Effector memory CD4-positive, alpha-beta T cell (primary cell): Measurements from ENCODE around the gene PARP11.
A peak's percentile ranks its signal among the peaks of the same experiment; 100 is the strongest.

Experiments used
- DNase-seq, 3 donors: peaks; one replicate each; pipeline ENCODE4 v3.0.0-alpha.2; 2020
- H3K27ac ChIP-seq: 2 replicates; pipeline ENCODE4 v1.7.0; 2013; ENCODE audit warnings: mild to moderate bottlenecking, low read length, moderate library complexity; ENCODE audit not compliant: insufficient read depth, poor library complexity, severe bottlenecking
- H3K27me3 ChIP-seq: replicated peaks from 2 replicates; pipeline ENCODE4 v1.7.0; 2013; ENCODE audit warnings: mild to moderate bottlenecking, low read length; ENCODE audit not compliant: insufficient read depth, control insufficient read depth, poor library complexity, severe bottlenecking
- H3K36me3 ChIP-seq: 2 replicates; pipeline ENCODE4 v1.7.0; 2013; ENCODE audit warnings: mild to moderate bottlenecking, low read length, moderate library complexity; ENCODE audit not compliant: control insufficient read depth, insufficient read depth
- H3K4me1 ChIP-seq: 2 replicates; pipeline ENCODE4 v1.7.0; 2013; ENCODE audit warnings: low read length, mild to moderate bottlenecking; ENCODE audit not compliant: control insufficient read depth, insufficient read depth, poor library complexity, severe bottlenecking
- H3K4me3 ChIP-seq: 2 replicates; pipeline ENCODE4 v1.7.0; 2013; ENCODE audit warnings: low read length, low read depth, mild to moderate bottlenecking; ENCODE audit not compliant: insufficient read depth, poor library complexity, severe bottlenecking
- H3K9me3 ChIP-seq: 2 replicates; pipeline ENCODE4 v1.7.0; 2013; ENCODE audit warnings: mild to moderate bottlenecking, low read length, moderate library complexity; ENCODE audit not compliant: control insufficient read depth

The PARP11 gene

GRCh38 chr12:3805077-3805476 lies 68.1 kb downstream of the PARP11 start:
- no peak for DNase-seq

DNA sequence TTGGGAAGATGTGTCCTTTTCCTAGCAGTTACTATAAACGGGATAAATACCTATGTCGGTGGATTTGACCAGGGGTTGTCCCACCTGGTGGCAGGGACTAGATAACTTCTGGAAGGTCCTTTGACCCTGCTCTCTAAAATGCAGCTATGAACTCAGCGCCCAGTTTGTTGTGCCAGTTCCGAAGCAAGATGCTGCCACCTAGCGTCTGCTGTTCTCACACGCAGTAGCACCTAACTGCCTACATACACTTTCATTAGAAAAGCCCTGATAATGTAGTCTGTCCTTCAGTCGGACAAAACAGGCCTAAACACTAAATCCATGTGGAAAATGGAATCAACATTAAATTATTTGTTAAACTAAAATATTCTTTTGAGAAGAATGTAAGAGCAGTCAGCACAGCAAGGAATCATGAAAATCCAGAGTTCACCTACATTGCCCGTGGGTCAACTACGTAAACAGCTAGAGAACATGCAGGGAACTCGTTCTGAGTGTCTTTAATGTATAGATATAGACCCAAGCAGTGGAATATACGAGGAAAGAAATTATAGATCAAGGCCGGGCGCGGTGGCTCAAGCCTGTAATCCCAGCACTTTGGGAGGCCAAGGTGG lies 69.2 kb downstream of the PARP11 start:
- Histone ChIP-seq H3K36me3 (peaks cover 18% of the 10 kb centered on the region), H3K27me3 (no peaks in the 10 kb centered on the region)
- peak; percentile 34 to 54 (median 35) for DNase-seq

More at GRCh38 chr12:3805077-3805476, 68.1 kb downstream of the PARP11 start:
- Histone ChIP-seq H3K4me3 (no peak overlapping the region), H3K27me3 (no peaks in the 10 kb centered on the region), H3K27ac (no peak overlapping the region), H3K36me3 (peaks cover 18% of the 10 kb centered on the region), H3K9me3 (no peaks in the 10 kb centered on the region), H3K4me1 (no peaks in the 10 kb centered on the region)

DNA sequence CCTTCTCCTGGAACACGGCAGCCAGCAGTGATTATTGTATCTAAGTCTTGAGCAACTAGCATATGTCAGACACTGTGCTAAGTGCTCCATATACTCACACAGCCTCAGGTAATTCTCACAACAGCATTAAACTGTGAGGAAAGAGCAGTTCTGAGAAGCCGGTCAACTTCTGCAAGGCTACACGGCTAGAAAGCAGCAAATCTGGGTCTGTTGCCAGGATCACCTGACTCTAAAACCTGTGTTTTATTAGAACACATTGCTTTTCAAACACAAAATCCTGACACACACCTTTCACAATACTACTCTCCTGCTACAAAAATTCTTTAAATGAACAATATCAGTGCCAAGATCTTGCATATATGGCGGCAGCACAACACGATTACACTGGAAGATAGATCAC lies 70.5 kb downstream of the PARP11 start:
- no peak overlapping the region for H3K27ac ChIP-seq

More for the DNA sequence above, 69.2 kb downstream of the PARP11 start:
- Histone ChIP-seq H3K9me3 (no peaks in the 10 kb centered on the region), H3K4me1 (no peaks in the 10 kb centered on the region), H3K27ac (no peak overlapping the region), H3K4me3 (no peak overlapping the region)

GRCh38 chr12:3797531-3798048 lies 75.6 kb downstream of the PARP11 start:
- Histone ChIP-seq H3K9me3 (no peaks in the 10 kb centered on the region), H3K36me3 (no peaks in the 10 kb centered on the region), H3K27me3 (no peaks in the 10 kb centered on the region), H3K4me3 (no peak overlapping the region), H3K27ac (no peak overlapping the region), H3K4me1 (no peaks in the 10 kb centered on the region)
- no peak for DNase-seq

More for the DNA sequence above, 70.5 kb downstream of the PARP11 start:
- Histone ChIP-seq H3K4me1 (no peaks in the 10 kb centered on the region), H3K27me3 (no peaks in the 10 kb centered on the region), H3K9me3 (no peaks in the 10 kb centered on the region), H3K4me3 (no peak overlapping the region), H3K36me3 (peaks cover 18% of the 10 kb centered on the region)
- DNase-seq = no peak

GRCh38 chr12:3795492-3796133 lies 77.6 kb downstream of the PARP11 start:
- no peaks in the 10 kb centered on the region for H3K27me3 ChIP-seq
- no peak for DNase-seq
- no peak overlapping the region for H3K27ac ChIP-seq
- H3K4me3 ChIP-seq = no peak overlapping the region
- H3K9me3 ChIP-seq = no peaks in the 10 kb centered on the region
- H3K4me1 ChIP-seq = no peaks in the 10 kb centered on the region
- no peaks in the 10 kb centered on the region for H3K36me3 ChIP-seq

GRCh38 chr12:3795066-3795465 lies 78.1 kb downstream of the PARP11 start:
- Histone ChIP-seq H3K4me3 (no peak overlapping the region), H3K27me3 (no peaks in the 10 kb centered on the region), H3K4me1 (no peaks in the 10 kb centered on the region), H3K9me3 (no peaks in the 10 kb centered on the region), H3K27ac (no peak overlapping the region), H3K36me3 (no peaks in the 10 kb centered on the region)
- no peak for DNase-seq

- H3K9me3 ChIP-seq = no peaks in the 10 kb centered on the region
- H3K4me1 ChIP-seq = no peaks in the 10 kb centered on the region
- H3K4me3 ChIP-seq = no peak overlapping the region
- H3K27ac ChIP-seq = no peak overlapping the region
- H3K36me3 ChIP-seq = no peaks in the 10 kb centered on the region
- no peak for DNase-seq
- no peaks in the 10 kb centered on the region for H3K27me3 ChIP-seq
These were observed 80.4 kb downstream of the PARP11 start for GRCh38 chr12:3792623-3793288.

- no peak for DNase-seq
- H3K9me3 ChIP-seq = no peaks in the 10 kb centered on the region
These were observed 81.8 kb downstream of the PARP11 start for GRCh38 chr12:3791256-3791874.

DNA sequence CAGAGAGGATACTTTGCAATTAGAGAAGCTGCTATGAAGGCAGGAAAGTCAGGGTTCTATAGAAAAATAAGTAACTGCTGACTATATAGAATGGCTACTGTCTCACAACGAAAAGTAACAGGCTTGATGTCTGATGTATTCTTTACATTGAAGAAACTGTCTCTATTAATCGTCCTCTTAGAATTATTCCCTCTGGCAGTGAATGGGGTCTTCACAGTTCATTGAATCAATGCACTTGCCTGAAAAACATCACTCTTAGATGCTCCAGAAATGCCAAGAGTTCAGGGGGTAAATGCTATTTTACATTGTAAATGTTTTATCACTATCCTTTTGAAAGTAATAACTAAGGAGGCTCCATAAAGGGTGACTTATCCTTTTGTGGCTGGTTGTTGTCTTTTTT lies 82.6 kb downstream of the PARP11 start:
- DNase-seq = no peak
- Histone ChIP-seq H3K27ac (no peak overlapping the region), H3K36me3 (no peaks in the 10 kb centered on the region), H3K4me1 (no peaks in the 10 kb centered on the region), H3K27me3 (no peaks in the 10 kb centered on the region), H3K9me3 (no peaks in the 10 kb centered on the region), H3K4me3 (no peak overlapping the region)

More at GRCh38 chr12:3791256-3791874, 81.8 kb downstream of the PARP11 start:
- H3K27me3 ChIP-seq = no peaks in the 10 kb centered on the region
- no peak overlapping the region for H3K4me3 ChIP-seq
- H3K4me1 ChIP-seq = no peaks in the 10 kb centered on the region
- no peak overlapping the region for H3K27ac ChIP-seq
- no peaks in the 10 kb centered on the region for H3K36me3 ChIP-seq
